Neural cell (in vitro differentiated cells): ENCODE data around the gene GYS2. TPM values are rescaled to one million over a fixed set of nuclear protein-coding genes. Genes with fewer than 3 reads are reported as not detected.

Experiments used
- H2AFZ ChIP-seq: fragments of 200-600, 300-800 bp; sonication (generic), shearing (Covaris generic); 2 replicates; pipeline ENCODE4 v1.6.0; 2014; ENCODE audit warnings: low read depth, mild to moderate bottlenecking, antibody characterized with exemption, low read length, moderate library complexity
- H3F3A ChIP-seq: fragments of 200-600 bp; shearing (Covaris generic); 2 replicates; pipeline ENCODE4 v1.6.1; 2016; ENCODE audit warnings: mild to moderate bottlenecking, moderate library complexity, mixed read lengths, antibody characterized with exemption, low read length; ENCODE audit not compliant: insufficient read depth, poor library complexity, severe bottlenecking
- H3K27ac ChIP-seq: fragments of 200-600, 300-800 bp; sonication (generic), shearing (Covaris generic); 2 replicates; pipeline ENCODE4 v1.5.1; 2014; ENCODE audit warnings: mild to moderate bottlenecking, low read length, moderate library complexity
- H3K27me3 ChIP-seq: fragments of 300-800, 200-600 bp; sonication (generic), shearing (Covaris generic); 2 replicates; pipeline ENCODE4 v1.6.0; 2014; ENCODE audit warnings: mild to moderate bottlenecking, low read depth, low read length, moderate library complexity; ENCODE audit not compliant: insufficient read depth
- H3K36me3 ChIP-seq: fragments of 300-800, 200-600 bp; sonication (generic), shearing (Covaris generic); 2 replicates; pipeline ENCODE4 v1.5.1; 2014; ENCODE audit warnings: mild to moderate bottlenecking, antibody characterized with exemption, low read length, moderate library complexity; ENCODE audit not compliant: insufficient read depth
- H3K4me2 ChIP-seq: fragments of 300-800, 200-600 bp; sonication (generic), shearing (Covaris generic); 2 replicates; pipeline ENCODE4 v1.6.0; 2014; ENCODE audit warnings: mild to moderate bottlenecking, low read length
- H3K4me3 ChIP-seq: fragments of 300-800, 200-600 bp; sonication (generic), shearing (Covaris generic); 2 replicates; pipeline ENCODE4 v1.5.1; 2014; ENCODE audit warnings: mild to moderate bottlenecking, low read length, moderate library complexity
- H3K79me2 ChIP-seq: fragments of 200-600 bp; shearing (Covaris generic); replicated peaks from 2 replicates; pipeline ENCODE4 v1.6.0; 2014; ENCODE audit warnings: mild to moderate bottlenecking, low read length, moderate library complexity; ENCODE audit not compliant: insufficient read depth
- H3K9ac ChIP-seq: fragments of 300-800, 200-600 bp; sonication (generic), shearing (Covaris generic); 2 replicates; pipeline ENCODE4 v1.6.1; 2016; ENCODE audit warnings: mild to moderate bottlenecking, low read length, mixed read lengths
- H3K9me2 ChIP-seq: fragments of 200-600 bp; shearing (Covaris generic); 2 replicates; pipeline ENCODE4 v1.6.1; 2016; ENCODE audit warnings: mild to moderate bottlenecking, low read length, mixed read lengths; ENCODE audit not compliant: insufficient read depth
- H3K9me3 ChIP-seq: fragments of 200-600, 300-800 bp; sonication (generic), shearing (Covaris generic); 2 replicates; pipeline ENCODE4 v1.6.1; 2016; ENCODE audit warnings: mild to moderate bottlenecking, mixed run types, low read length, moderate library complexity, mixed read lengths
- H4K20me1 ChIP-seq: fragments of 200-600 bp; shearing (Covaris generic); 2 replicates; pipeline ENCODE4 v1.6.1; 2016; ENCODE audit warnings: mild to moderate bottlenecking, mixed run types; ENCODE audit not compliant: insufficient read depth
- EP300 ChIP-seq: fragments of 450-650 bp; conservative IDR thresholded peaks from 2 replicates; pipeline ENCODE4 v1.6.1; 2014; ENCODE audit warnings: antibody characterized with exemption, mild to moderate bottlenecking, moderate library complexity; ENCODE audit not compliant: poor library complexity, severe bottlenecking
- EZH2 ChIP-seq: fragments of 200-600, 300-800 bp; shearing (Covaris generic), sonication (generic); IDR thresholded peaks from 2 replicates; pipeline ENCODE4 v1.6.1; 2014; ENCODE audit warnings: antibody characterized with exemption, low read length, borderline replicate concordance, mild to moderate bottlenecking; ENCODE audit not compliant: insufficient read depth, poor library complexity, severe bottlenecking
- MXI1 ChIP-seq: fragments of 450-650 bp; conservative IDR thresholded peaks from 2 replicates; pipeline ENCODE4 v1.6.1; 2014; ENCODE audit warnings: antibody characterized with exemption, mild to moderate bottlenecking; ENCODE audit not compliant: poor library complexity, severe bottlenecking
- POLR2AphosphoS5 ChIP-seq: IDR thresholded peaks from 2 replicates; pipeline ENCODE4 v1.6.1; 2012
- RAD21 ChIP-seq: fragments of 450-650 bp; conservative IDR thresholded peaks from 2 replicates; pipeline ENCODE4 v1.6.1; 2014; ENCODE audit warnings: antibody characterized with exemption, mild to moderate bottlenecking, moderate library complexity
- REST ChIP-seq: IDR thresholded peaks from 2 replicates; pipeline ENCODE4 v1.6.1; 2012; ENCODE audit warnings: borderline replicate concordance
- SMC3 ChIP-seq: fragments of 450-650 bp; conservative IDR thresholded peaks from 2 replicates; pipeline ENCODE4 v1.6.1; 2014; ENCODE audit warnings: antibody characterized with exemption, mild to moderate bottlenecking, moderate library complexity; ENCODE audit not compliant: poor library complexity
- TAF1 ChIP-seq: IDR thresholded peaks from 2 replicates; pipeline ENCODE4 v1.6.1; 2012; ENCODE audit warnings: low read depth
- polyA plus RNA-seq: library from polyadenylated mRNA; depleted of rRNA; stranded (reverse); fragments of >200 nt; gene quantifications from 2 replicates; pipeline ENCODE4 v1.2.3, GENCODE V29; 2014
- TF ChIP-seq, protein P1 (sequence below): fragments of 450-650 bp; IDR thresholded peaks from 2 replicates; pipeline ENCODE4 v1.5.1; 2014; ENCODE audit warnings: antibody characterized with exemption, mild to moderate bottlenecking, moderate library complexity; ENCODE audit not compliant: poor library complexity, severe bottlenecking

Gene GYS2
- polyA plus RNA-seq, 1 donor from 2014 or later: not detected

GRCh38 chr12:21576431-21576830, 28.2 kb downstream of the GYS2 start:
- H3K9ac ChIP-seq: no peak overlapping the region
- H4K20me1 ChIP-seq: no peaks in the 10 kb centered on the region
- no peak overlapping the region for H2AFZ ChIP-seq
- no peaks in the 10 kb centered on the region for H3K9me2 ChIP-seq
- H3K4me3 ChIP-seq: no peak overlapping the region
- no peaks in the 10 kb centered on the region for H3K27me3 ChIP-seq
- no peak overlapping the region for H3K4me2 ChIP-seq
- no peak for TF ChIP-seq RAD21
- no peak for TF ChIP-seq POLR2AphosphoS5
- TF ChIP-seq EP300: no peak
- TF ChIP-seq, protein P1, sequence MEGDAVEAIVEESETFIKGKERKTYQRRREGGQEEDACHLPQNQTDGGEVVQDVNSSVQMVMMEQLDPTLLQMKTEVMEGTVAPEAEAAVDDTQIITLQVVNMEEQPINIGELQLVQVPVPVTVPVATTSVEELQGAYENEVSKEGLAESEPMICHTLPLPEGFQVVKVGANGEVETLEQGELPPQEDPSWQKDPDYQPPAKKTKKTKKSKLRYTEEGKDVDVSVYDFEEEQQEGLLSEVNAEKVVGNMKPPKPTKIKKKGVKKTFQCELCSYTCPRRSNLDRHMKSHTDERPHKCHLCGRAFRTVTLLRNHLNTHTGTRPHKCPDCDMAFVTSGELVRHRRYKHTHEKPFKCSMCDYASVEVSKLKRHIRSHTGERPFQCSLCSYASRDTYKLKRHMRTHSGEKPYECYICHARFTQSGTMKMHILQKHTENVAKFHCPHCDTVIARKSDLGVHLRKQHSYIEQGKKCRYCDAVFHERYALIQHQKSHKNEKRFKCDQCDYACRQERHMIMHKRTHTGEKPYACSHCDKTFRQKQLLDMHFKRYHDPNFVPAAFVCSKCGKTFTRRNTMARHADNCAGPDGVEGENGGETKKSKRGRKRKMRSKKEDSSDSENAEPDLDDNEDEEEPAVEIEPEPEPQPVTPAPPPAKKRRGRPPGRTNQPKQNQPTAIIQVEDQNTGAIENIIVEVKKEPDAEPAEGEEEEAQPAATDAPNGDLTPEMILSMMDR: no peak
- TF ChIP-seq MXI1: no peak
- H3F3A ChIP-seq: no peaks in the 10 kb centered on the region
- no peaks in the 10 kb centered on the region for H3K36me3 ChIP-seq
- H3K9me3 ChIP-seq: no peaks in the 10 kb centered on the region
- no peak overlapping the region for H3K27ac ChIP-seq
- no peaks in the 10 kb centered on the region for H3K79me2 ChIP-seq

DNA sequence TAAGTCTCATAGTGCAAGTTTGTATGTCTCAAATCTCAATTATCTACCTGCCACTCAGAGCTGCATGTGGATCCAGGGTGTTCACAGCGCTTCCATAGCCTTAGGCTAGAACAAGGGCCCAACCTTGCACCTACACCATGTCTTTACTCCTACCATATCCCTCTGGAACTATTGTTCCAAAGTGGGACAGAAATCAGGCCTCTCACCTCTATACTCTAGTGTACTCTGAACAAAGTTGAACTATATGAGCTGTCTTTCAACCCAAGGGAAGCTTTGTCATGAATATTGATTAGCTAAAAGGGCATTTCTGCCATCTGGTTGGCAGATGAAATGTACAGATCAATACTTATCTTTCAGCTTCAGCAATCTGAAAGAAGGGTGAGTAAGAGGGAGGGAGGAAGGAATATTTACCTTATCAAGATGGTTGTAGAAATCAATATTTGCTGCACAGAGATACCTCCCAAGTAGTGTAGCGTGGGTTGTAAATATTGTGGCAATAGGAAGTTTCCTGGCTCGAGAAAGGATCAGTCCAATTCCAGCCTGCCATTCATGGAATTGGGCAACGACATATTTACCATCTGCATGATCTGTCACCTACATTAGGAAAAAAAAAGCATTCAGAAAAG, 30.8 kb downstream of the GYS2 start:
- Histone ChIP-seq H3K27me3 (no peaks in the 10 kb centered on the region), H3K27ac (no peak overlapping the region), H3K4me2 (no peak overlapping the region), H2AFZ (no peak overlapping the region), H3K36me3 (no peaks in the 10 kb centered on the region), H3K9ac (no peak overlapping the region), H3K79me2 (no peaks in the 10 kb centered on the region), H4K20me1 (no peaks in the 10 kb centered on the region), H3F3A (no peaks in the 10 kb centered on the region), H3K9me3 (no peaks in the 10 kb centered on the region), H3K4me3 (no peak overlapping the region), H3K9me2 (no peaks in the 10 kb centered on the region)
- TF ChIP-seq EZH2 (no peak), POLR2AphosphoS5 (no peak), REST (no peak), TAF1 (no peak), SMC3 (no peak), RAD21 (no peak), MXI1 (no peak), EP300 (no peak)
- TF ChIP-seq, protein P1: no peak
